GM23248 (cell line): Measurements from ENCODE around the gene C1QL4. TPM values are rescaled to one million over a fixed set of nuclear protein-coding genes. Genes with fewer than 3 reads are reported as not detected.

Source experiments
- DNase-seq: peaks from one replicate; pipeline ENCODE4 v3.0.0-alpha.2; 2015
- H2AFZ ChIP-seq: fragments of 200-600 bp; sonication (generic); 2 replicates; pipeline ENCODE4 v1.6.1; 2016; ENCODE audit warnings: antibody characterized with exemption
- H3F3A ChIP-seq: fragments of 200-600 bp; sonication (generic); 2 replicates; pipeline ENCODE4 v1.6.1; 2016; ENCODE audit warnings: mild to moderate bottlenecking, antibody characterized with exemption, mixed run types; ENCODE audit not compliant: insufficient read depth
- H3K27ac ChIP-seq: fragments of 200-600 bp; sonication (generic); 2 replicates; pipeline ENCODE4 v1.5.1; 2016; ENCODE audit warnings: mild to moderate bottlenecking
- H3K27me3 ChIP-seq: fragments of 200-600 bp; sonication (generic); replicated peaks from 2 replicates; pipeline ENCODE4 v1.6.1; 2016; ENCODE audit warnings: mild to moderate bottlenecking; ENCODE audit not compliant: insufficient read depth
- H3K36me3 ChIP-seq: fragments of 200-600 bp; sonication (generic); 2 replicates; pipeline ENCODE4 v1.6.1; 2016; ENCODE audit warnings: low read depth, mild to moderate bottlenecking
- H3K4me1 ChIP-seq: fragments of 200-600 bp; sonication (generic); 2 replicates; pipeline ENCODE4 v1.6.1; 2016; ENCODE audit warnings: mild to moderate bottlenecking; ENCODE audit not compliant: insufficient read depth
- H3K4me2 ChIP-seq: fragments of 200-600 bp; sonication (generic); one replicate; pipeline ENCODE4 v1.6.1; 2016; ENCODE audit warnings: mild to moderate bottlenecking; ENCODE audit not compliant: unreplicated experiment
- H3K4me3 ChIP-seq: fragments of 200-600 bp; sonication (generic); 2 replicates; pipeline ENCODE4 v1.5.1; 2016; ENCODE audit warnings: mild to moderate bottlenecking
- H3K79me2 ChIP-seq: fragments of 200-600 bp; sonication (generic); 2 replicates; pipeline ENCODE4 v1.6.1; 2016; ENCODE audit warnings: mild to moderate bottlenecking; ENCODE audit not compliant: insufficient read depth
- H3K9ac ChIP-seq: fragments of 200-600 bp; sonication (generic); 2 replicates; pipeline ENCODE4 v1.6.1; 2016; ENCODE audit warnings: mild to moderate bottlenecking
- H3K9me2 ChIP-seq: fragments of 200-600 bp; sonication (generic); 2 replicates; pipeline ENCODE4 v1.6.1; 2016; ENCODE audit warnings: mixed run types, mild to moderate bottlenecking, moderate library complexity; ENCODE audit not compliant: insufficient read depth
- H3K9me3 ChIP-seq: fragments of 200-600 bp; sonication (generic); one replicate; pipeline ENCODE4 v1.6.1; 2017; ENCODE audit warnings: low read depth
- H4K20me1 ChIP-seq: fragments of 200-600 bp; sonication (generic); 2 replicates; pipeline ENCODE4 v1.6.0; 2016; ENCODE audit not compliant: insufficient read depth
- EZH2 ChIP-seq: fragments of 200-600 bp; sonication (generic); IDR thresholded peaks from 2 replicates; pipeline ENCODE4 v1.6.1; 2018; ENCODE audit warnings: antibody characterized with exemption, mild to moderate bottlenecking; ENCODE audit not compliant: insufficient read depth, poor library complexity, severe bottlenecking
- EZH2phosphoT487 ChIP-seq: fragments of 200-600 bp; sonication (generic); IDR thresholded peaks from 2 replicates; pipeline ENCODE4 v1.6.1; 2018; ENCODE audit warnings: antibody characterized with exemption, moderate library complexity, mild to moderate bottlenecking, low read depth; ENCODE audit not compliant: insufficient read depth
- WGBS, 2 experiments: methylation state at CpG; one replicate each; pipeline ENCODE4 v1.1.6; 2015 to 2017; ENCODE audit warnings: low lambda C conversion rate in 2 of 2, low coverage in 1 of 2; ENCODE audit errors: missing lambda C conversion rate in 2 of 2; 5-methylcytosine and 5-hydroxymethylcytosine counted together
- in situ Hi-C: fragments of 300-500 bp; cut with MboI; formaldehyde crosslinking; loops from 2 replicates; pipeline ENCODE4 v1.15.0; 2020
- polyA plus RNA-seq: library from polyadenylated mRNA; unstranded; fragments of >200 nt; fragmentation: Nextera tagmentation; extraction: Ambion mirVana; gene quantifications from 2 replicates; pipeline ENCODE4 v1.2.1, GENCODE V29; 2016
- total RNA-seq: library from RNA; depleted of rRNA; stranded (reverse); fragments of >200 nt; shearing (Covaris generic); gene quantifications from 2 replicates; pipeline ENCODE4 v1.2.3, GENCODE V29; 2014

Gene C1QL4
- total and polyA plus RNA-seq, 2 experiments from 2014 or later = not detected

GRCh38 chr12:49339464-49339861, 2.5 kb upstream of the C1QL4 start:
- WGBS, 2 experiments = 56 to 62% methylated on average over 5 of the region's 5 CpGs
- H3K27ac ChIP-seq = no peak overlapping the region
- in situ Hi-C loops = no loop called here
- no peak overlapping the region for H3K4me2 ChIP-seq
- H4K20me1 ChIP-seq = no peaks in the 10 kb centered on the region
- peaks cover 6% of the 10 kb centered on the region; the same call in 1 of the 2 replicates for H3K4me1 ChIP-seq
- peaks cover 60% of the 10 kb centered on the region for H3K27me3 ChIP-seq
- H3K4me3 ChIP-seq = no peak overlapping the region
- no peaks in the 10 kb centered on the region for H3K79me2 ChIP-seq
- H3K9ac ChIP-seq = no peak overlapping the region
- no peak overlapping the region for H2AFZ ChIP-seq
- H3K9me3 ChIP-seq = no peaks in the 10 kb centered on the region
- H3K9me2 ChIP-seq = no peaks in the 10 kb centered on the region
- H3K36me3 ChIP-seq = no peaks in the 10 kb centered on the region
- 0 out of 2 replicates have a peak, but pooled peaks cover 4% of the 10 kb centered on the region for H3F3A ChIP-seq
- no peak for DNase-seq
- TF ChIP-seq EZH2phosphoT487 = no peak
- no peak for TF ChIP-seq EZH2

GRCh38 chr12:49338830-49339463, 2.0 kb upstream of the C1QL4 start:
- Histone ChIP-seq H3K9me2 (no peaks in the 10 kb centered on the region), H3K27ac (no peak overlapping the region), H3K9me3 (no peaks in the 10 kb centered on the region), H3K4me2 (no peak overlapping the region), H2AFZ (no peak overlapping the region), H3K9ac (no peak overlapping the region), H3K27me3 (peaks cover 59% of the 10 kb centered on the region), H3K4me1 (peaks cover 6% of the 10 kb centered on the region; the same call in 1 of the 2 replicates), H3K4me3 (no peak overlapping the region), H3K79me2 (no peaks in the 10 kb centered on the region), H4K20me1 (no peaks in the 10 kb centered on the region), H3K36me3 (no peaks in the 10 kb centered on the region), H3F3A (0 out of 2 replicates have a peak, but pooled peaks cover under 1% of the 10 kb centered on the region)
- no peak for TF ChIP-seq EZH2phosphoT487
- TF ChIP-seq EZH2 = no peak
- WGBS, 2 experiments = 67 to 68% methylated on average over 3 to 6 of the region's 6 CpGs
- in situ Hi-C loops = no loop called here
- DNase-seq = no peak

GRCh38 chr12:49335955-49336644, 888 bp downstream of the C1QL4 start:
- 7 to 8% methylated on average over 29 to 52 of the region's 72 CpGs for WGBS, 2 experiments
- H3K9ac ChIP-seq = no peak overlapping the region
- no peaks in the 10 kb centered on the region for H3K9me3 ChIP-seq
- H3K4me3 ChIP-seq = no peak overlapping the region
- H3K79me2 ChIP-seq = no peaks in the 10 kb centered on the region
- in situ Hi-C loops = no loop called here
- H3K9me2 ChIP-seq = no peaks in the 10 kb centered on the region
- no peaks in the 10 kb centered on the region for H3K36me3 ChIP-seq
- H3K27ac ChIP-seq = no peak overlapping the region
- no peak for DNase-seq
- H3K27me3 ChIP-seq = peaks cover 44% of the 10 kb centered on the region
- 0 out of 2 replicates have a peak, but pooled peaks cover 2% of the 10 kb centered on the region for H3K4me1 ChIP-seq
- no peaks in the 10 kb centered on the region for H4K20me1 ChIP-seq
- H2AFZ ChIP-seq = peak overlapping the region; percentile 74; the same call in 1 of the 2 replicates
- TF ChIP-seq EZH2phosphoT487 = no peak
- TF ChIP-seq EZH2 = no peak
- H3F3A ChIP-seq = no peaks in the 10 kb centered on the region
- no peak overlapping the region for H3K4me2 ChIP-seq

- Histone ChIP-seq H3K27me3 (peaks cover 37% of the 10 kb centered on the region), H3K9ac (no peak overlapping the region), H3K9me2 (no peaks in the 10 kb centered on the region), H3F3A (no peaks in the 10 kb centered on the region), H3K4me1 (0 out of 2 replicates have a peak, but pooled peaks cover 2% of the 10 kb centered on the region), H4K20me1 (no peaks in the 10 kb centered on the region), H3K79me2 (no peaks in the 10 kb centered on the region), H3K4me2 (no peak overlapping the region), H3K36me3 (no peaks in the 10 kb centered on the region), H3K4me3 (no peak overlapping the region), H3K9me3 (no peaks in the 10 kb centered on the region), H2AFZ (no peak overlapping the region), H3K27ac (no peak overlapping the region)
- WGBS, 2 experiments = 44% methylated on average over 16 of the region's 16 CpGs
- DNase-seq = no peak
- TF ChIP-seq EZH2 (no peak), EZH2phosphoT487 (0 out of 2 replicates have a peak, but pooled peaks have one; percentile 35)
- in situ Hi-C loops = no loop called here
Measured at GRCh38 chr12:49335118-49335954, 1.7 kb downstream of the C1QL4 start.
